ENCODE data around the gene GPAM. TPM values are rescaled to one million over a fixed set of nuclear protein-coding genes. Genes with fewer than 3 reads are reported as not detected.

The GPAM gene
- polyA plus RNA-seq, 1 of the 3 experiments (the other 2 are of a cell fraction) = 2.1 TPM

- CTCF ChIA-PET = interaction anchor here (1.5 kb wide), 1 partner anchor 9 kb away, joined by 5 read pairs; no protein-coding TSS in a partner anchor
- TF ChIP-seq NFIC (IDR thresholded peaks at IDR 0.05; ENCODE audit: borderline replicate concordance) (no peak), RAD21 (IDR thresholded peaks at IDR 0.05; ENCODE audit: low read length) (no peak), FOSL2 (IDR thresholded peaks at IDR 0.05; ENCODE audit: borderline replicate concordance, low read depth) (no peak)
- no peak for DNase-seq
- Histone ChIP-seq H3K4me1 (ENCODE audit: control insufficient read depth in 1 of 2, insufficient read depth in 2 of 2, low read depth in 1 of 2, low read length in 1 of 2) (peaks cover 0 to 22% of the 10 kb centered on the region in 2 experiments; a peak in 1 of 4 replicates), H3K4me3 (ENCODE audit: low read depth in 2 of 2, low read length in 1 of 2) (no peak overlapping the region), H3K79me2 (ENCODE audit: insufficient read depth) (no peaks in the 10 kb centered on the region), H3K27ac (ENCODE audit: low read depth in 2 of 2, low read length in 1 of 2) (no peak overlapping the region; a peak in 1 of 4 replicates), H3K27me3 (ENCODE audit: insufficient read depth) (no peaks in the 10 kb centered on the region), H3F3A (replicated peaks; ENCODE audit: insufficient read depth) (no peaks in the 10 kb centered on the region), H4K20me1 (ENCODE audit: insufficient read depth) (no peaks in the 10 kb centered on the region), H3K9me3 (no peaks in the 10 kb centered on the region), H3K4me2 (no peak overlapping the region), H3K9ac (no peak overlapping the region), H3K36me3 (replicated peaks in 1 of 2; ENCODE audit: control insufficient read depth in 1 of 2, insufficient read depth in 2 of 2, low read length in 1 of 2) (no peaks in the 10 kb centered on the region), H2AFZ (ENCODE audit: low read depth) (no peak overlapping the region), H3K9me2 (no peaks in the 10 kb centered on the region)
- POLR2A ChIA-PET = no interaction called here
- WGBS (ENCODE audit: low lambda C conversion rate) = 31% methylated on average over 9 of the region's 11 CpGs
These were observed 52.2 kb downstream of the GPAM start for GRCh38 chr10:112131346-112131745.

- H4K20me1 ChIP-seq (ENCODE audit: insufficient read depth) = no peaks in the 10 kb centered on the region
- no peak overlapping the region for H3K4me3 ChIP-seq (ENCODE audit: low read depth in 2 of 2, low read length in 1 of 2)
- no peak overlapping the region for H3K4me2 ChIP-seq
- H3F3A ChIP-seq (replicated peaks; ENCODE audit: insufficient read depth) = no peaks in the 10 kb centered on the region
- H3K9me2 ChIP-seq = no peaks in the 10 kb centered on the region
- H3K27ac ChIP-seq (ENCODE audit: low read depth in 2 of 2, low read length in 1 of 2) = no peak overlapping the region
- H3K9me3 ChIP-seq = no peaks in the 10 kb centered on the region
- no peak overlapping the region for H3K9ac ChIP-seq
- no peaks in the 10 kb centered on the region for H3K79me2 ChIP-seq (ENCODE audit: insufficient read depth)
- no peaks in the 10 kb centered on the region for H3K36me3 ChIP-seq (replicated peaks in 1 of 2; ENCODE audit: control insufficient read depth in 1 of 2, insufficient read depth in 2 of 2, low read length in 1 of 2)
- ChIA-PET POLR2A (no interaction called here), CTCF (interaction anchor here (1.0 to 15.8 kb wide), 4 partner anchors 10 to 345 kb away, joined by 3 to 238 read pairs (median 20); no protein-coding TSS in a partner anchor)
- no peaks in the 10 kb centered on the region for H3K27me3 ChIP-seq (ENCODE audit: insufficient read depth)
- 54% methylated on average over 5 of the region's 5 CpGs for WGBS (ENCODE audit: low lambda C conversion rate)
- H3K4me1 ChIP-seq (ENCODE audit: control insufficient read depth in 1 of 2, insufficient read depth in 2 of 2, low read depth in 1 of 2, low read length in 1 of 2) = peaks cover 0 to 32% of the 10 kb centered on the region in 2 experiments; a peak in 1 of 4 replicates
- TF ChIP-seq EP300 (IDR thresholded peaks at IDR 0.05; ENCODE audit: borderline replicate concordance in 1 of 2, low read depth in 1 of 2, low read length in 1 of 2) (no peak), TAF1 (IDR thresholded peaks at IDR 0.05; ENCODE audit: borderline replicate concordance, low read depth, low read length) (no peak)
- no peak overlapping the region for H2AFZ ChIP-seq (ENCODE audit: low read depth)
- no peak for DNase-seq
These were observed 56.7 kb downstream of the GPAM start for GRCh38 chr10:112126901-112127300.

GRCh38 chr10:112126172-112126571 is 57.4 kb downstream of the GPAM start:
- ChIA-PET POLR2A (interaction anchor here (0.6 to 0.8 kb wide), 2 partner anchors 21 to 1079 kb away, joined by 4 read pairs; no protein-coding TSS in a partner anchor), CTCF (interaction anchor here (0.9 to 15.8 kb wide), 5 partner anchors 10 to 527 kb away, joined by 3 to 238 read pairs (median 3); partner anchors contain the start of gene VTI1A)
- WGBS (ENCODE audit: low lambda C conversion rate) = 28% methylated on average over 5 of the region's 5 CpGs

More at GRCh38 chr10:112126172-112126571, 57.4 kb downstream of the GPAM start:
- Histone ChIP-seq H3K27me3 (ENCODE audit: insufficient read depth) (no peaks in the 10 kb centered on the region), H3K4me2 (no peak overlapping the region), H3K36me3 (replicated peaks in 1 of 2; ENCODE audit: control insufficient read depth in 1 of 2, insufficient read depth in 2 of 2, low read length in 1 of 2) (no peaks in the 10 kb centered on the region), H3K9ac (no peak overlapping the region), H3K4me1 (ENCODE audit: control insufficient read depth in 1 of 2, insufficient read depth in 2 of 2, low read depth in 1 of 2, low read length in 1 of 2) (peaks cover 0 to 25% of the 10 kb centered on the region in 2 experiments; a peak in 1 of 4 replicates), H3K9me2 (no peaks in the 10 kb centered on the region), H3K9me3 (no peaks in the 10 kb centered on the region), H3F3A (replicated peaks; ENCODE audit: insufficient read depth) (no peaks in the 10 kb centered on the region), H2AFZ (ENCODE audit: low read depth) (no peak overlapping the region), H3K4me3 (ENCODE audit: low read depth in 2 of 2, low read length in 1 of 2) (no peak overlapping the region), H3K27ac (ENCODE audit: low read depth in 2 of 2, low read length in 1 of 2) (peak overlapping the region in 1 of 2 experiments; percentile 71; a peak in 2 of 4 replicates), H4K20me1 (ENCODE audit: insufficient read depth) (no peaks in the 10 kb centered on the region), H3K79me2 (ENCODE audit: insufficient read depth) (no peaks in the 10 kb centered on the region)
- TF ChIP-seq EP300 (IDR thresholded peaks at IDR 0.05; ENCODE audit: borderline replicate concordance in 1 of 2, low read depth in 1 of 2, low read length in 1 of 2) (peak in 1 of 2 experiments; percentile 32; a peak in 1 of 4 replicates), NRF1 (IDR thresholded peaks at IDR 0.05; ENCODE audit: low read depth, low read length) (no peak)
- peak; percentile 47 for DNase-seq

All from SK-N-SH (cell line).